ENCODE measurements around the gene TPRN.

The TPRN gene

GRCh38 chr9:137205126-137206069, 4.9 kb upstream of the TPRN start, which contains the start of the genes NDOR1 and TMEM203:
Gene NDOR1, plus strand, starts transcription at chr9:137205700. Its CDS starts 78 bp downstream, at chr9:137205778.
Gene TMEM203, minus strand, starts transcription at chr9:137205648. Its CDS starts 234 bp downstream, at chr9:137205414.
- peak; percentile 89 for DNase-seq

GRCh38 chr9:137204731-137205125, 4.2 kb upstream of the TPRN start:
- DNase-seq: no peak

GRCh38 chr9:137202966-137203365, 2.4 kb upstream of the TPRN start:
- DNase-seq: no peak

GRCh38 chr9:137201205-137201868, 796 bp upstream of the TPRN start:
- DNase-seq: no peak

GRCh38 chr9:137199411-137200121, 975 bp downstream of the TPRN start:
- DNase-seq: no peak

GRCh38 chr9:137198902-137199283, 1.6 kb downstream of the TPRN start:
- no peak for DNase-seq

GRCh38 chr9:137198051-137198901, 2.3 kb downstream of the TPRN start:
- no peak for DNase-seq

GRCh38 chr9:137195525-137196220, 4.9 kb downstream of the TPRN start:
- no peak for DNase-seq

- DNase-seq: no peak
Observed at GRCh38 chr9:137194909-137195308, 5.6 kb downstream of the TPRN start.

GRCh38 chr9:137194388-137194787, 6.2 kb downstream of the TPRN start:
- DNase-seq: no peak

- no peak for DNase-seq
Observed at GRCh38 chr9:137193771-137194170, 6.8 kb downstream of the TPRN start.

GRCh38 chr9:137192859-137193258, 7.7 kb downstream of the TPRN start:
- no peak for DNase-seq

- DNase-seq: no peak
Observed at GRCh38 chr9:137192448-137192780, 8.1 kb downstream of the TPRN start.

GRCh38 chr9:137191691-137192447, 8.7 kb downstream of the TPRN start:
- DNase-seq: no peak

GRCh38 chr9:137191245-137191644, 9.3 kb downstream of the TPRN start:
- DNase-seq: no peak

- DNase-seq: no peak
Observed at GRCh38 chr9:137190315-137190856, 10.2 kb downstream of the TPRN start.

GRCh38 chr9:137189297-137190295, 10.9 kb downstream of the TPRN start:
- DNase-seq: no peak

- DNase-seq: peak; percentile 92
Observed at GRCh38 chr9:137188490-137189296, 11.8 kb downstream of the TPRN start, which contains the start of the genes ANAPC2 and SSNA1. Gene ANAPC2, minus strand, starts transcription at chr9:137188560. Its CDS starts 28 bp downstream, at chr9:137188532. Gene SSNA1, plus strand, starts transcription at chr9:137188676. Its CDS starts 51 bp downstream, at chr9:137188727.

Measured in CD4-positive, alpha-beta T cell treated with Interleukin-15 for 1 hour (primary cell).